Neural cell (in vitro differentiated cells): ENCODE measurements around the gene RABGAP1L. TPM values are rescaled to one million over a fixed set of nuclear protein-coding genes. Genes with fewer than 3 reads are reported as not detected.

Source experiments
- H2AFZ ChIP-seq: fragments of 200-600, 300-800 bp; sonication (generic), shearing (Covaris generic); 2 replicates; pipeline ENCODE4 v1.6.0; 2014; ENCODE audit warnings: low read depth, mild to moderate bottlenecking, antibody characterized with exemption, low read length, moderate library complexity
- H3F3A ChIP-seq: fragments of 200-600 bp; shearing (Covaris generic); 2 replicates; pipeline ENCODE4 v1.6.1; 2016; ENCODE audit warnings: mild to moderate bottlenecking, moderate library complexity, mixed read lengths, antibody characterized with exemption, low read length; ENCODE audit not compliant: insufficient read depth, poor library complexity, severe bottlenecking
- H3K27ac ChIP-seq: fragments of 200-600, 300-800 bp; sonication (generic), shearing (Covaris generic); 2 replicates; pipeline ENCODE4 v1.5.1; 2014; ENCODE audit warnings: mild to moderate bottlenecking, low read length, moderate library complexity
- H3K27me3 ChIP-seq: fragments of 300-800, 200-600 bp; sonication (generic), shearing (Covaris generic); 2 replicates; pipeline ENCODE4 v1.6.0; 2014; ENCODE audit warnings: mild to moderate bottlenecking, low read depth, low read length, moderate library complexity; ENCODE audit not compliant: insufficient read depth
- H3K36me3 ChIP-seq: fragments of 300-800, 200-600 bp; sonication (generic), shearing (Covaris generic); 2 replicates; pipeline ENCODE4 v1.5.1; 2014; ENCODE audit warnings: mild to moderate bottlenecking, antibody characterized with exemption, low read length, moderate library complexity; ENCODE audit not compliant: insufficient read depth
- H3K4me2 ChIP-seq: fragments of 300-800, 200-600 bp; sonication (generic), shearing (Covaris generic); 2 replicates; pipeline ENCODE4 v1.6.0; 2014; ENCODE audit warnings: mild to moderate bottlenecking, low read length
- H3K4me3 ChIP-seq: fragments of 300-800, 200-600 bp; sonication (generic), shearing (Covaris generic); 2 replicates; pipeline ENCODE4 v1.5.1; 2014; ENCODE audit warnings: mild to moderate bottlenecking, low read length, moderate library complexity
- H3K79me2 ChIP-seq: fragments of 200-600 bp; shearing (Covaris generic); replicated peaks from 2 replicates; pipeline ENCODE4 v1.6.0; 2014; ENCODE audit warnings: mild to moderate bottlenecking, low read length, moderate library complexity; ENCODE audit not compliant: insufficient read depth
- H3K9ac ChIP-seq: fragments of 300-800, 200-600 bp; sonication (generic), shearing (Covaris generic); 2 replicates; pipeline ENCODE4 v1.6.1; 2016; ENCODE audit warnings: mild to moderate bottlenecking, low read length, mixed read lengths
- H3K9me2 ChIP-seq: fragments of 200-600 bp; shearing (Covaris generic); 2 replicates; pipeline ENCODE4 v1.6.1; 2016; ENCODE audit warnings: mild to moderate bottlenecking, low read length, mixed read lengths; ENCODE audit not compliant: insufficient read depth
- H3K9me3 ChIP-seq: fragments of 200-600, 300-800 bp; sonication (generic), shearing (Covaris generic); 2 replicates; pipeline ENCODE4 v1.6.1; 2016; ENCODE audit warnings: mild to moderate bottlenecking, mixed run types, low read length, moderate library complexity, mixed read lengths
- H4K20me1 ChIP-seq: fragments of 200-600 bp; shearing (Covaris generic); 2 replicates; pipeline ENCODE4 v1.6.1; 2016; ENCODE audit warnings: mild to moderate bottlenecking, mixed run types; ENCODE audit not compliant: insufficient read depth
- EP300 ChIP-seq: fragments of 450-650 bp; conservative IDR thresholded peaks from 2 replicates; pipeline ENCODE4 v1.6.1; 2014; ENCODE audit warnings: antibody characterized with exemption, mild to moderate bottlenecking, moderate library complexity; ENCODE audit not compliant: poor library complexity, severe bottlenecking
- EZH2 ChIP-seq: fragments of 200-600, 300-800 bp; shearing (Covaris generic), sonication (generic); IDR thresholded peaks from 2 replicates; pipeline ENCODE4 v1.6.1; 2014; ENCODE audit warnings: antibody characterized with exemption, low read length, borderline replicate concordance, mild to moderate bottlenecking; ENCODE audit not compliant: insufficient read depth, poor library complexity, severe bottlenecking
- MXI1 ChIP-seq: fragments of 450-650 bp; conservative IDR thresholded peaks from 2 replicates; pipeline ENCODE4 v1.6.1; 2014; ENCODE audit warnings: antibody characterized with exemption, mild to moderate bottlenecking; ENCODE audit not compliant: poor library complexity, severe bottlenecking
- POLR2AphosphoS5 ChIP-seq: IDR thresholded peaks from 2 replicates; pipeline ENCODE4 v1.6.1; 2012
- RAD21 ChIP-seq: fragments of 450-650 bp; conservative IDR thresholded peaks from 2 replicates; pipeline ENCODE4 v1.6.1; 2014; ENCODE audit warnings: antibody characterized with exemption, mild to moderate bottlenecking, moderate library complexity
- SMC3 ChIP-seq: fragments of 450-650 bp; conservative IDR thresholded peaks from 2 replicates; pipeline ENCODE4 v1.6.1; 2014; ENCODE audit warnings: antibody characterized with exemption, mild to moderate bottlenecking, moderate library complexity; ENCODE audit not compliant: poor library complexity
- TAF1 ChIP-seq: IDR thresholded peaks from 2 replicates; pipeline ENCODE4 v1.6.1; 2012; ENCODE audit warnings: low read depth
- polyA plus RNA-seq: library from polyadenylated mRNA; depleted of rRNA; stranded (reverse); fragments of >200 nt; gene quantifications from 2 replicates; pipeline ENCODE4 v1.2.3, GENCODE V29; 2014
- TF ChIP-seq, protein P1 (sequence below): IDR thresholded peaks from 2 replicates; pipeline ENCODE4 v1.6.1; 2012; ENCODE audit warnings: borderline replicate concordance
- TF ChIP-seq, protein P2 (sequence below): fragments of 450-650 bp; IDR thresholded peaks from 2 replicates; pipeline ENCODE4 v1.5.1; 2014; ENCODE audit warnings: antibody characterized with exemption, mild to moderate bottlenecking, moderate library complexity; ENCODE audit not compliant: poor library complexity, severe bottlenecking

RABGAP1L gene
- polyA plus RNA-seq, 1 donor from 2014 or later, result 32.2 TPM

DNA sequence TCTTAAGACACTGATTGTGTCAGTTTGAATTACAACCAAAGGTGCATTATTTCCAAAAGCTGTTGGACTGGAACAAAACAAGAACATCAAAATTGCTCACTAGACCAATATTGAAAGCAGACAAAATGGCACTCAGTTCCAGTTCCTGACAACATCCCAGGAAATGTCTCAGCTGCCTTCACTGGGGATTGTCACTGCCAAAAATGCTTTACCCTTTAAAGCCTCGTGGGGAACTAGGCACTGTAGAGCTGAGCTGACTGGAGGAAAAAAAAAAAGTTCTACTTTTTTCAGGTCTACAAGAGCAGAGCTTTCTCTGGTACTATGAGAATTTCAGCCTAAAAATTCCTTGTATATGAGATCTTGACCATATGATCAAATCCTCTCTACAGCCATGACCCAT lies 310.4 kb downstream of the RABGAP1L start:
- Histone ChIP-seq H4K20me1 (no peaks in the 10 kb centered on the region), H3K4me2 (no peak overlapping the region), H3K9me2 (no peaks in the 10 kb centered on the region), H2AFZ (no peak overlapping the region), H3K27me3 (no peaks in the 10 kb centered on the region), H3K27ac (no peak overlapping the region), H3K9ac (no peak overlapping the region), H3K36me3 (no peaks in the 10 kb centered on the region), H3K4me3 (no peak overlapping the region), H3K79me2 (no peaks in the 10 kb centered on the region), H3F3A (no peaks in the 10 kb centered on the region), H3K9me3 (no peaks in the 10 kb centered on the region)
- TF ChIP-seq RAD21, result no peak
- no peak for TF ChIP-seq SMC3
- no peak for TF ChIP-seq EP300
- TF ChIP-seq, protein P1, sequence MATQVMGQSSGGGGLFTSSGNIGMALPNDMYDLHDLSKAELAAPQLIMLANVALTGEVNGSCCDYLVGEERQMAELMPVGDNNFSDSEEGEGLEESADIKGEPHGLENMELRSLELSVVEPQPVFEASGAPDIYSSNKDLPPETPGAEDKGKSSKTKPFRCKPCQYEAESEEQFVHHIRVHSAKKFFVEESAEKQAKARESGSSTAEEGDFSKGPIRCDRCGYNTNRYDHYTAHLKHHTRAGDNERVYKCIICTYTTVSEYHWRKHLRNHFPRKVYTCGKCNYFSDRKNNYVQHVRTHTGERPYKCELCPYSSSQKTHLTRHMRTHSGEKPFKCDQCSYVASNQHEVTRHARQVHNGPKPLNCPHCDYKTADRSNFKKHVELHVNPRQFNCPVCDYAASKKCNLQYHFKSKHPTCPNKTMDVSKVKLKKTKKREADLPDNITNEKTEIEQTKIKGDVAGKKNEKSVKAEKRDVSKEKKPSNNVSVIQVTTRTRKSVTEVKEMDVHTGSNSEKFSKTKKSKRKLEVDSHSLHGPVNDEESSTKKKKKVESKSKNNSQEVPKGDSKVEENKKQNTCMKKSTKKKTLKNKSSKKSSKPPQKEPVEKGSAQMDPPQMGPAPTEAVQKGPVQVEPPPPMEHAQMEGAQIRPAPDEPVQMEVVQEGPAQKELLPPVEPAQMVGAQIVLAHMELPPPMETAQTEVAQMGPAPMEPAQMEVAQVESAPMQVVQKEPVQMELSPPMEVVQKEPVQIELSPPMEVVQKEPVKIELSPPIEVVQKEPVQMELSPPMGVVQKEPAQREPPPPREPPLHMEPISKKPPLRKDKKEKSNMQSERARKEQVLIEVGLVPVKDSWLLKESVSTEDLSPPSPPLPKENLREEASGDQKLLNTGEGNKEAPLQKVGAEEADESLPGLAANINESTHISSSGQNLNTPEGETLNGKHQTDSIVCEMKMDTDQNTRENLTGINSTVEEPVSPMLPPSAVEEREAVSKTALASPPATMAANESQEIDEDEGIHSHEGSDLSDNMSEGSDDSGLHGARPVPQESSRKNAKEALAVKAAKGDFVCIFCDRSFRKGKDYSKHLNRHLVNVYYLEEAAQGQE, result no peak
- TF ChIP-seq, protein P2, sequence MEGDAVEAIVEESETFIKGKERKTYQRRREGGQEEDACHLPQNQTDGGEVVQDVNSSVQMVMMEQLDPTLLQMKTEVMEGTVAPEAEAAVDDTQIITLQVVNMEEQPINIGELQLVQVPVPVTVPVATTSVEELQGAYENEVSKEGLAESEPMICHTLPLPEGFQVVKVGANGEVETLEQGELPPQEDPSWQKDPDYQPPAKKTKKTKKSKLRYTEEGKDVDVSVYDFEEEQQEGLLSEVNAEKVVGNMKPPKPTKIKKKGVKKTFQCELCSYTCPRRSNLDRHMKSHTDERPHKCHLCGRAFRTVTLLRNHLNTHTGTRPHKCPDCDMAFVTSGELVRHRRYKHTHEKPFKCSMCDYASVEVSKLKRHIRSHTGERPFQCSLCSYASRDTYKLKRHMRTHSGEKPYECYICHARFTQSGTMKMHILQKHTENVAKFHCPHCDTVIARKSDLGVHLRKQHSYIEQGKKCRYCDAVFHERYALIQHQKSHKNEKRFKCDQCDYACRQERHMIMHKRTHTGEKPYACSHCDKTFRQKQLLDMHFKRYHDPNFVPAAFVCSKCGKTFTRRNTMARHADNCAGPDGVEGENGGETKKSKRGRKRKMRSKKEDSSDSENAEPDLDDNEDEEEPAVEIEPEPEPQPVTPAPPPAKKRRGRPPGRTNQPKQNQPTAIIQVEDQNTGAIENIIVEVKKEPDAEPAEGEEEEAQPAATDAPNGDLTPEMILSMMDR, result no peak
- TF ChIP-seq POLR2AphosphoS5, result no peak
- TF ChIP-seq MXI1, result no peak
- no peak for TF ChIP-seq EZH2
- TF ChIP-seq TAF1, result no peak

DNA sequence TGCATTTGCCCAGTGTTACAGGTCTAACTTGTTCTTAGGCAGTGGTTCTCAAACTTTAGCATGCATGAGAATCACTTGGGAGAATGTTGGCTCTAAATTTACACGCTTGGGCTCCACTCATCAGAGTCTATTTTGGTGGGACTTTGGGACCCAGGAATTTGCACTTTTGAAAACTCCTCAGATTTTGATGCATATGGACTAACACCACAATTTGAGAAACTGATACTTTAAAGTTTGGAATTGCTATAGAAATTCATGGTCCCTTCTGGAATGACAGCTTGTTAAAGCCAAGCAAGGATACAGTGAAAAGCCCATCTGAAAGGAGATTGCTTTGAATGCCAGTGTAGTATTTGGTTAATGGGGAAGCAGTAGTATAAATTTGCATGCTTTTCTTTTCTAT lies 320.0 kb downstream of the RABGAP1L start:
- no peak for TF ChIP-seq EZH2
- TF ChIP-seq SMC3, result no peak
- TF ChIP-seq, protein P1, result no peak
- TF ChIP-seq MXI1, result no peak
- TF ChIP-seq POLR2AphosphoS5, result no peak
- no peak for TF ChIP-seq TAF1
- TF ChIP-seq, protein P2, result no peak
- TF ChIP-seq RAD21, result no peak
- TF ChIP-seq EP300, result no peak
- Histone ChIP-seq H3K9ac (no peak overlapping the region), H3K9me2 (no peaks in the 10 kb centered on the region), H3F3A (no peaks in the 10 kb centered on the region), H3K27me3 (no peaks in the 10 kb centered on the region), H4K20me1 (no peaks in the 10 kb centered on the region), H3K36me3 (no peaks in the 10 kb centered on the region), H3K27ac (no peak overlapping the region), H3K9me3 (no peaks in the 10 kb centered on the region), H2AFZ (no peak overlapping the region), H3K79me2 (no peaks in the 10 kb centered on the region), H3K4me2 (no peak overlapping the region), H3K4me3 (no peak overlapping the region)
